Left lung (tissue), 10 donors: ENCODE results near the gene TFDP2. TPM values are rescaled to one million over a fixed set of nuclear protein-coding genes. Genes with fewer than 3 reads are reported as not detected.

Experiments
- ATAC-seq: fragments of 200-7000 bp; cut with Tn5 transposase; one replicate; pipeline ENCODE4 v1.9.1; 2020; ENCODE audit warnings: moderate library complexity
- DNase-seq, 4 donors: peaks; one replicate each; pipeline ENCODE4 v3.0.0-alpha.2; 2013 to 2020
- H3K27ac ChIP-seq, 2 donors: fragments of 200-600 bp; sonication (generic) in 1 of 2; one replicate each; pipeline versions ENCODE4 v1.5.0 to v1.8.0; 2020 to 2021
- H3K27me3 ChIP-seq, 2 donors: fragments of 200-600 bp; sonication (generic) in 1 of 2; one replicate each; pipeline versions ENCODE4 v1.5.0 to v1.8.0; 2020 to 2021
- H3K36me3 ChIP-seq, 2 donors: fragments of 200-600 bp; sonication (generic) in 1 of 2; one replicate each; pipeline versions ENCODE4 v1.5.0 to v1.8.0; 2020 to 2021
- H3K4me1 ChIP-seq, 2 donors: fragments of 200-600 bp; one replicate each; pipeline ENCODE4 v1.8.0; 2021
- H3K4me3 ChIP-seq, 2 donors: fragments of 200-600 bp; sonication (generic) in 1 of 2; one replicate each; pipeline versions ENCODE4 v1.5.0 to v1.8.0; 2020 to 2021; ENCODE audit warnings: mild to moderate bottlenecking in 1 of 2
- H3K9me3 ChIP-seq, 2 donors: fragments of 200-600 bp; sonication (generic) in 1 of 2; one replicate each; pipeline versions ENCODE4 v1.5.0 to v1.8.0; 2020 to 2021
- intact Hi-C, 2 donors: fragments of 100-400 bp; cut with DNase I; formaldehyde crosslinking; loops; one replicate each; pipeline versions ENCODE4 v1.11.2 to v1.14.2; 2022
- polyA plus RNA-seq, 6 donors: library from polyadenylated mRNA; unstranded; fragments of 120-200 nt; gene quantifications; one replicate each; pipeline ENCODE4 v1.2.1, GENCODE V29; 2013; ENCODE audit not compliant: insufficient read length in 6 of 6
- total RNA-seq, 2 donors: library from RNA; stranded (reverse); fragmentation: NEBNext Ultra II Directional; extraction: Animal tissue kit (Norgen Biotek cat#: 25700); gene quantifications; one replicate each; pipeline ENCODE4 v1.2.1, GENCODE V29; 2021
- TF ChIP-seq, protein P1 (sequence below), 2 donors: fragments of 200-600 bp; sonication (generic) in 1 of 2; IDR thresholded peaks; one replicate each; pipeline versions ENCODE4 v1.5.0 to v1.8.0; 2021; ENCODE audit warnings: antibody characterized with exemption in 2 of 2
- donor health status: DM: no; HTN: yes; CAD: no.
- donor health status: DM: no; HTN: no; CAD: no.

The TFDP2 gene
- total and polyA plus RNA-seq, 8 donors = 21.2 to 73.0 (median 53.6) TPM

DNA sequence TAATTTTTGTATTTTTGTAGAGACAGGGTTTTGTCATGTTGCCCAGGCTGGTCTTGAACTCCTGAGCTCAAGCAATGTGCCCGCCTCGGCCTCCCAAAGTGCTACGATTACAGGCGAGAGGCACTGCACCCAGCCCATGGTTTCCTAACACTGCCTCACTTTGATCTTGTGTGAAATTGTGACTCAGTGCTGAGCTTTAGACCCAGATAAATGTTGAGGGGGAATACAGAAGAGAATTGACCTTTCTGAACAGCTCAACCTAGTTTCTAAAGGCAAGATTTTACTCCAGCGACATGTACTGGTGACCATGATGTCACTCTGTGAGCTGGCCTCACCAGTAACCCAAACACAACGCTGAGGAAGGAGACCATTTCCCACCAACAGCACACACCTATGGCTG lies 199.4 kb downstream of the TFDP2 start:
- Histone ChIP-seq H3K4me1 (no peaks in the 10 kb centered on the region), H3K27me3 (no peaks in the 10 kb centered on the region), H3K9me3 (no peaks in the 10 kb centered on the region), H3K27ac (no peak overlapping the region), H3K36me3 (peaks cover 0 to 24% of the 10 kb centered on the region in 2 donors), H3K4me3 (no peak overlapping the region)
- TF ChIP-seq, protein P1, sequence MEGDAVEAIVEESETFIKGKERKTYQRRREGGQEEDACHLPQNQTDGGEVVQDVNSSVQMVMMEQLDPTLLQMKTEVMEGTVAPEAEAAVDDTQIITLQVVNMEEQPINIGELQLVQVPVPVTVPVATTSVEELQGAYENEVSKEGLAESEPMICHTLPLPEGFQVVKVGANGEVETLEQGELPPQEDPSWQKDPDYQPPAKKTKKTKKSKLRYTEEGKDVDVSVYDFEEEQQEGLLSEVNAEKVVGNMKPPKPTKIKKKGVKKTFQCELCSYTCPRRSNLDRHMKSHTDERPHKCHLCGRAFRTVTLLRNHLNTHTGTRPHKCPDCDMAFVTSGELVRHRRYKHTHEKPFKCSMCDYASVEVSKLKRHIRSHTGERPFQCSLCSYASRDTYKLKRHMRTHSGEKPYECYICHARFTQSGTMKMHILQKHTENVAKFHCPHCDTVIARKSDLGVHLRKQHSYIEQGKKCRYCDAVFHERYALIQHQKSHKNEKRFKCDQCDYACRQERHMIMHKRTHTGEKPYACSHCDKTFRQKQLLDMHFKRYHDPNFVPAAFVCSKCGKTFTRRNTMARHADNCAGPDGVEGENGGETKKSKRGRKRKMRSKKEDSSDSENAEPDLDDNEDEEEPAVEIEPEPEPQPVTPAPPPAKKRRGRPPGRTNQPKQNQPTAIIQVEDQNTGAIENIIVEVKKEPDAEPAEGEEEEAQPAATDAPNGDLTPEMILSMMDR (IDR thresholded peaks at IDR 0.05) = no peak
- ATAC-seq (no peak), DNase-seq (no peak)
- intact Hi-C loops = no loop called here

DNA sequence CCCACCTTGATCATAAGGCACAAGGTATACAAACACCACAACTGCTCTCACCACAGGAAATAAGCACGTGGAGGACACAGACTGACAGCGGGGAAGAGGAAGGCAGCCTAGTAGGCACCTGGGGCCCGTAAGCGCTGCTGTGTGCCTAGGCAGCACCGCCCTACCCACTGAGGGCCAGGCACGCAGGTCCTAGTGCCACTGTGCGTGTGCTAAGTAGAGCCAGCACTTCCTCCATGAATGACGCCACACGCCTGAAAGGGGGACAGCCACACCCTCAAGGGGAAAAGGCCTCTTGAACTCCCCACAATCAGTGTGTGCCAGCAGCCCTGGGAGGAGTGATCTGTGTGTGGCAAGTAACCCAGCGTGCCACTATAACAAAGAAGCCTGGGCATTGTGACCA lies 199.9 kb downstream of the TFDP2 start:
- intact Hi-C loops = no loop called here
- H3K4me1 ChIP-seq = no peaks in the 10 kb centered on the region
- TF ChIP-seq, protein P1 (IDR thresholded peaks at IDR 0.05) = no peak
- no peak for DNase-seq
- H3K27me3 ChIP-seq = no peaks in the 10 kb centered on the region
- no peaks in the 10 kb centered on the region for H3K9me3 ChIP-seq
- peaks cover 0 to 24% of the 10 kb centered on the region in 2 donors for H3K36me3 ChIP-seq
- ATAC-seq = no peak
- H3K4me3 ChIP-seq = no peak overlapping the region
- H3K27ac ChIP-seq = no peak overlapping the region

DNA sequence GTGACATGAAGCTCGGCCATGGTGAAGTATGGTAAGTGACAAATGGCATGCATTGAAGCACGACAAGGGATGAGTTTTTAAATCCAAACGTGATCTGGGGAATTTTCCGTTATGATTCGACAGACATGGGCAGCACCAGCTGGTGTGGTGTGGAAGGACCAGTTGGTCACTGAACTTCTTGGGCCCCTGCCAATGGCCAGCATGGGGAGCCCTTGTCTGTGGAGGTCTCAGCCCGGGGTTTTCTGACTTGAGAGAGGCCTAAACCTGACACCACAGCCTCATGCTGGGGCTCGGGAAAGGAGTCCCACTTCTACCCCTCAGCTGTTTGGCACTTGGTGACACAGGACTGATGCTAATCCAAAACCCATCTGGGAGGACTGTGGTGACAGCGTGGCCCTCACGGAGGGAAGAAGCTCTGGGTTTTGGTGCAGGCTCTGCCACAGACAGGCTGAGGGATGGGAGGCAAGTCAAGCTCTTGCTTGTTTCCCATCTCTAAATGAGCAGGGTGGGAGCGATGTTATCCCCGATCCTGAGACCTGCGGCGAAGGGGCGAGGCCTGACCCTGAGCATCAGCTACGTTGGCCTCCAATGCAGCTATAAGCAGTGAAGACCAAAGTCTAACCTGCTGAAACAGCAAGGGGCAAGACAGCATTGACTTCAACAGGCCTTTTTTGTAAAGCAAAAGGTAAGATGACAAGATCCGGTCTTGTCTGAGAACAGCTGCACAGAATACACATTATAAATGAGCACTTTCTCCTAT lies 203.4 kb downstream of the TFDP2 start:
- Histone ChIP-seq H3K4me3 (no peak overlapping the region), H3K27me3 (no peaks in the 10 kb centered on the region), H3K4me1 (peaks cover 0 to 5% of the 10 kb centered on the region in 2 donors), H3K27ac (no peak overlapping the region), H3K9me3 (no peaks in the 10 kb centered on the region), H3K36me3 (peaks cover 0 to under 1% of the 10 kb centered on the region in 2 donors)
- intact Hi-C loops = no loop called here
- TF ChIP-seq, protein P1 (IDR thresholded peaks at IDR 0.05) = no peak
- no peak for DNase-seq
- ATAC-seq = no peak

DNA sequence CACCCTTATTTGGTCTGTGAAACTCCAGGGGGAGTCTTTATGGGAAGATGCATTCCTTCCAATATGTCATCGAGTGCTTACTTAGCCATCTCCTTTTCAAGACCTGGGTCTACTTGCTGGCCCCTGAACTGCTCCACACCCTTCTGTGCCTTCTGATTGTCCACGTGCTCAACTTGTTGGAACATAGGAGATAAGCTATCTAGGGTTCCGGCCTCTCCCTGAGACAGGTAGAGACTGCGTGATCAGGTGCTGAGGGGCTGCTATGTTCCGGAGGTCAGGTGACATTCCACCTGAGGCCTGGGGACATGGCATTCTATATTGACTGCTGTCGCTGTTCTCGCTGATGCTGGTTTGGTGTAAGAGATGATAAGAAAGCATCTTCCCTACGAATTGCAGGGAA lies 207.3 kb downstream of the TFDP2 start:
- no peaks in the 10 kb centered on the region for H3K9me3 ChIP-seq
- intact Hi-C loops = no loop called here

DNA sequence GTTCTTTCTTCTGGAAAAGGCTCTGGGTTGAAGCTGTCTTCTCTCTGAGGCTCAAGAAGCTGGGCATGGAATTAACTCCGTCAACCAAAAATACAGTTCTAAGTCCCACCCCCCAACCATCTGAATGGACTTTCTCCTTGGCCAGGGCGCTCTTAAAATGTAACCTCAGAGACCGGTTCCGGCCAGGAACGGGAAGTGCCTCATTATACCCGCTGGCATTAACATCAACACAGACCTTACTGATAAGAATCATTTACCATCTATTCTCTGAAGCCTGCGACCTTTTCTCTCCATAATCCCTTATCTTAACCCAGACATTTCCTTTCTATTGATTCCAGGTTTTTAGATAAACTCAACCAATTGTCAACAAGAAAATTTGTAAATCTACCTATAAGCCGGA lies 208.3 kb downstream of the TFDP2 start:
- TF ChIP-seq, protein P1 (IDR thresholded peaks at IDR 0.05) = no peak

More for the DNA sequence above, 207.3 kb downstream of the TFDP2 start:
- H3K27ac ChIP-seq = no peak overlapping the region
- peaks cover 2 to 14% of the 10 kb centered on the region in 2 donors for H3K4me1 ChIP-seq
- H3K36me3 ChIP-seq = no peaks in the 10 kb centered on the region
- TF ChIP-seq, protein P1 (IDR thresholded peaks at IDR 0.05) = no peak
- ATAC-seq (no peak), DNase-seq (no peak)
- no peak overlapping the region for H3K4me3 ChIP-seq
- H3K27me3 ChIP-seq = no peaks in the 10 kb centered on the region

More for the DNA sequence above, 208.3 kb downstream of the TFDP2 start:
- Histone ChIP-seq H3K27me3 (no peaks in the 10 kb centered on the region), H3K4me1 (peaks cover 2 to 14% of the 10 kb centered on the region in 2 donors), H3K27ac (no peak overlapping the region), H3K4me3 (no peak overlapping the region), H3K9me3 (no peaks in the 10 kb centered on the region), H3K36me3 (no peaks in the 10 kb centered on the region)
- intact Hi-C loops = no loop called here
- DNase-seq = no peak
- ATAC-seq = no peak
